Hematopoietic multipotent progenitor cell treated with erythropoietin and hydrocortisone succinate and interleukin-3 and kit ligand, for 6 days (in vitro differentiated cells): ENCODE results near the gene SPTBN2.

Experiments used
- DNase-seq: peaks from one replicate; pipeline ENCODE4 v3.0.0-alpha.2; 2015

Gene SPTBN2

DNA sequence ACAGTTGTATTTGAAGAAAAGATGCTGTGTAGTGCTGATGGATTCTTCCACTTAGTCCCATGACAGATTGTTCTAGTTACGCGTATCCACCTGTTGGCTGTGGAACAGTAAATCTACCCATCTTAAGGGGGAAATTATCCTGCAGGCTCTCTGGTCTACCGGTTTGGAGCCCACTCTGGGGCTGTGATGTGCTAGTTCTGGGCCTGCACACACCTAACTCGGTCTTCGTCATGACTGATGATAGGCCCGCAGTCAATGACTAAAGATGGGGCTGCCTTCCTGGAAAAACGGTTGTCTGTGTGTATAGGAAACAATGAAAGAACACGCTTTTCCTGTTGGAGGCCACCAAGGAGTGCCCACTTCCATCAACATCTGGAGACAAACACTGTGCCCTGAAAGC is 45.1 kb downstream of the SPTBN2 start:
- no peak for DNase-seq

DNA sequence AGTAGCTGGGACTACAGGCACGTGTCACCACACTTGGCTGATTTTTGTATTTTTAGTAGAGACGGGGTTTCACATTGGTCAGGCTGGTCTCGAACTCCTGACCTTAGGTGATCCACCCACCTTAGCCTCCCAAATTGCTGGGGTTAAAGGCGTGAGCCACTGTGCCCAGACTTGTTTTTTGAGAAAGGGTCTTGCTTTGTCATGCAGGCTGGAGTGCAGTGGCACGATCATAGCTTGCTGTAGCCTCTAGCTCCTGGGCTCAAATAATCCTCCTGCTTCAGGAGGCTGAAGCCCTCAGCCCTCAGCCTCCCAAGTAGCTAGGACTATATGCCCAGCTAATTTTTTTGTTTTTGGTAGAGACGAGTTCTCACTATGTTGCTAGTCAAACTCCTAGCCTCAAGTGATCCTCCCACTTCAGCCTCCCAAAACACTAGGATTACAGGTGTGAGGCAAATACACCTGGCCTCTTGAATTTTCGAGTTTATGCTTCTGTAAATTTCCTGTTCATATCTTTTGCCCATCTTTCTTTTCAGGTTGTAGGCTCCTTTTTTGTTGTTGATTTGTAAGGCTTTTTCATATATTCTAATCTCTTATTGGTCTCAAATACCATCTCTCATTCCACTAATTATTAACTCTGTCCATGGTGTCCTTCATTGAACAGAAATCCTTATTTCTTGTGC is 47.9 kb downstream of the SPTBN2 start:
- DNase-seq: no peak

DNA sequence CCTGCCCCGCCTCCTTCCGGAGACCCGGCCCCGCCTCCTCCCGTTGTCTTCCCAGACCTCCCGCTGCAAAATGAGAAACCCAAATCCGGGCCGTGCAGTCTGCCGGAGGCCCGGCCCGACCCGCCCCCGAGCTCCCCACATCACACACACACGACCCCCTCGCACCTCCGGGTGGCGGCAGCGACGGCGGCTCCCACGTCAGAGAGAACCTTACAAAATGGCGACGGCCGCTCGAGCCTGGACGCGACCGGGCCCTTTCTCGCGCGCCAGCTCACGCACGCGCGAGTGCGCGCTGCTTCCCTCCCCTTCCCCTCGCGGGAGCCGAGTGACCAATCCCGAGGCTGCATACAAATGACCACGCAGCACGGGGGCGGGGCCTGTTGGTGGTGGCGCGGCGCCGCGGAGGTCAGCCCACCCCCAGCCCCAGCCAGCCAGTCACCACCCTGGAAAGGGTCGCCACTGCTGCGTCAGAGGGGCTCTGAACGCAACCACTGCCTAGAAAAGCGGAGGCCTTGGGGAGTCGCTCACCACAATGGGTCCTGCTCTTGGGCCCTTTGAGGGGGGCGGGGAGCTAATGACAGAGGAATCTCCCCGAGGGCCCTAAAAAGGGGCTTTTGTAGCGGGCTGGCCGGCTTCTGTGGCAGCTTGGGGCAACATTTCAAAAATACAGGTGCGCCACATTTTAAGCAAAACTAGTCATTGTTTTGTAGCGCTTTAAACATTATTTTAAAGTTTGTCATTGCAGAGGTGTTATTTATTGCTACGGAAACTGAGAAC is 51.2 kb downstream of the SPTBN2 start, which contains the start of gene RBM4B:
Gene RBM4B (minus strand): TSS at position 289 of the 777 bp plus-strand sequence. CDS start 808 bp downstream, outside the sequence.
- peak; percentile 96 for DNase-seq

DNA sequence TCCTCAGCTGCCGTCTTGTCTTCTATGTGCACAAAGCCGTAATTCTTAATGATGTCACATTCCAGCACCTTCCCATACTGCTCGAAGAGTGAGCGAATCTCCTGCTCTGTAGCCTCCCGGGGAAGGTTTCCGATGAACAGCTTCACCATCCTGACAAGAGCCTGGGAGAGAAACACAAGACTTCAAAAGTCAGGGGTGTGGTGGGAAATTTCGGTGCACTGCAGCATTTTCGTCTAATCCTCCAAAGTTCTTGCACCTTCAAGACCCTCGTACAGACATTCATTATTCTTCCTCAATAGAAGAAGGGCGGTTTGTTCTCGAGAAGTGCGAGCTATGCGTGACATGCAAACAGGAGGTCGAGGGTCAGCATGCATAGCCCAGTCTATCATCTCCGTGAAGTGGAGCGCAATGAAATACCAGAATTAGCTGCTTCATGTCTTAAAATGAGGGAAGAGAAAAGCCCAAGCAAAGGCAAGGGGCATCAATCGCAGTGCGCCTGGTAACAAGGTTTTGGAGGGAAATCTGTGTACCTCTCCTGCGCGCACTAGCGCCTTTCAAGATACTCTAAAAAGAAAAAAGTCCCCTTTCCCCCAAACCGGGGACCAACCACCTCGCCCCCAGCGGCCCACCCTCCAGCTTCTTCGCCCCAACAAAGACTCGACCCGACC is 52.0 kb downstream of the SPTBN2 start:
- DNase-seq: no peak

DNA sequence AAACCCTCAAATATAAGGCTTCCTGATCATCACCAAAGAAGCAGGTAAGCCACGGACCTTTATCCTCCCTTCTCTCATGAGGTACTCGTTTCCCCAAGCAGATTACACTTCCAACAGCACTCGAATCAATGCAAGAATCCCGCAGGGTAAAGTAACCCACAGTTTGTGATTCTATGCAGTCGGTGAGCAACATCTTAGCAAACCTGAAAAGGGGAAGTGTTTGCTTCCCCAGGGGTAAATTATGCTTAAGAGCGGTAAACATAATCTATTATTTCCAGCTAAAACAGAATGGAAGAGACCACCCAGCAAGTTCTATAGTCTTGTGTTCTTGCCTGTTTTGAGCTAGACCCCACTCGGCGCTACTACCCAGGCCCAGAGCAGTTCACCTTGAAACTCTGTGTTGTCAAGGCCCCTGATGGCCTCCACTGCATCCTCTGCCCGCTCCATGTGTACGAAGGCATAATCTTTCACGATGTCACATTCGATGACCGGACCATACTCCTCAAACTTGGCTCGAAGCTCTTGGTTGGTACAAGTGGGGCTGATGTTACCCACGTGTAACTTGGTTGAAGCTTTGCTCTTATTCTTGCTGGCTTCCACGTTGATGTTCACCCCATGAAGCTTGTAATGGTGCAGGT is 52.6 kb downstream of the SPTBN2 start:
- DNase-seq: peak; percentile 36

DNA sequence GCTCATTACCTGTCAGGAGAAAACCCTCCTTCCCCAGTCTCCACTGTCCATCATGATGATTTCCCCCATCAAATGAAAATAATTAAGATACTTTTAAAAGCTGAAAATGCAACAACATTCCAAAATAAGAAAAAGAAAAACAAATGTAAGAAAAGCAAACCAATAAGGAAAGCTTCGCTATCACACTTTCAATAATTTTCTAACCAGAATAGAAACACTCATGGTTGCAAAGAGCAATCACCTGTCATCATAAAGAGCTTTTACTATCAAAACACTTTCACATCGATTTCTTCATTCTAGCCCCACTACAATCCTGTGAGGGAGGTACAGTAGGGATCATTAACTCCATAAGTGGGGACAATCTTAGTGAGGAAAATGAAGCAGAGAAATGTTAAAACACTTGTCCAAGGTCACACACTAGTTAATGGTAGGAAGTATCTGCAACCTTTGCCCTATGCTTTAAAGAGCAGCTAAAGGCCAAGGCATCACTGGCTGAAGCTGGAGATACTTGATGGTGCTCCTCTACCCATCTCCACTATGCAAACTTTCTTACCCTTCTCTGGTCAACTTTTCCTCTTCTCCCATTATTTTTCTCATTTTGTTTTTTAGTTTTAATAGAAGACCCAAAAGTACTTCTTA is 53.9 kb downstream of the SPTBN2 start:
- DNase-seq: no peak

DNA sequence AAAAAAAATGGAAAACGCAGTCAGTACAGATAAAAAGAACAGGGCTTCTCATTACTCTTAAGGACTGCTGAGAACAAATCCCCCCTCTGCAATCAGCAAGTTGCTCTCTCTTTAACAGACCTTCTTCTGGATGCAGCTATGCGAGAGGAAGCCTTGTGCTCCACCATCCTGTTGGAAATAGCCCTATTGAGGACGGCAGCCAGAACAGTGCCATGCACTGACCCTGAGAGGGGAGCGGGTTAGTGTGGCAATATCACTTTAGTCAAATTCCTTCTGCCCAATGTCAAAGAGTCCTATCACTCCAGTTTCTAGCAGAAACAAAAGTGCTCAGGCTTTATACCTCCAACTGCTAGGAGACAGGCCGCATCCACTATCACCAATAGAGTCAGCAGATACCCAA is 58.2 kb downstream of the SPTBN2 start:
- no peak for DNase-seq

DNA sequence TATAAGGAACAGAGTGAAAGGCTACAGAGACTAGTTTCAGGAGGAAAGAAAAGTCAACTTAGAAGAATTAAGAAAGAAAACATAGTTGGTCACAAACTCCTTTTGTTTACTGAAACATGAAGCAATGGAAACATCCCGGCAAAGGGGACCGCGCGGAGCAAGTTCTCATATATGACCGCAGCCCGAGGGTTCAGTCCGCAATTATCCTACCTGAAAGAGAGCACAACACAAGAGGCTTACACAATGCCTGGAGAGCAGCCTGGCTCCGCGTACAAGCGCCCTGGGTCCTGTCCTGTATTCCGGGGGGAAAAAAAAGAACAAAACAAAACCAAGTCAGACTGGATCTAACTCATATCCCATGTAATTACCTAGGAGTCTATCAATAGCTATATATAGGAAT is 63.6 kb downstream of the SPTBN2 start:
- no peak for DNase-seq

DNA sequence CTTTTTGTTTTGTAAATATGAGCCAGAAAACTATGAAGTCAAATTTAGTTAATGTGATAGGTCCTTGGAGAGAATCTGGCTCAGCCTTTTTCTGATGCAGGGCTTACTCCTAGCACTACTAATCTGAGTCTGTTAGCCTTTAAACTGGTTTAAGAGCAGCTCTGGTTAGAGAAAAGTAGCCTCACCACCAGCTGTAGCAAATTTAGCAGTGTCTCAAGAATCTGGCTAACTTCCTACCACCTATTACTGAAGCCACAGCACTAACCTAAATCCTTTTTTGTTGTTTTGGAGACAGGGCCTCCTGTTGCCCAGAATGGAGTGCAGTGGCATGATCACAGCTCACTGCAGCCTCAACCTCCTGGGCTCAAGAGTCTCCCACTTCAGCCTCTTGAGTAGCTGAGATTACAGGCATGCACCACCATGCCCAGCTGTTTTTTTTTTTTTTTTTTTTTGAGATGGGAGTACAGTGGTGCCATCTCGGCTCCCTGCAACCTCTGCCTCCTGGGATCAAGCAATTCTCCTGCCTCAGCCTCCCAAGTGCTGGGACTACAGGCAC is 65.2 kb downstream of the SPTBN2 start:
- DNase-seq: no peak

DNA sequence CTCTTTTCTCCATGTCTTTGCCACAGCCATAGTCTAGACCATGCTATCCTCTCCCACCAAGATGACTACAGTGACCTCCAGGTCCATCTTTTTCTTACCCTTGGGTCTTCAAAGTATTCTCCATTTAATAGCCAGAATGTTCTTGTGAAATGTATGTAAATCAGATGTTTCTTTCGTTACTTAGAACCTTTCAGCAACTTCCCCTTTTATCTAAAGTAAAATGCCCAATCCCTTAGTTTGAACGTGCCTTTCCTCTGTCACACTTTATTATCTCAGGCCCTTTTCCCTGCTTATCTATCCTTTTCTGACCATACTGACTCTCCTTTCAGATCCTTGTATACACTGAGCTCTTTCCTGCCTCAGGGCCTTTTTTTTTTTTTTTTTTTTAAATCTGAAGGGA is 69.3 kb downstream of the SPTBN2 start:
- DNase-seq: peak; percentile 61

DNA sequence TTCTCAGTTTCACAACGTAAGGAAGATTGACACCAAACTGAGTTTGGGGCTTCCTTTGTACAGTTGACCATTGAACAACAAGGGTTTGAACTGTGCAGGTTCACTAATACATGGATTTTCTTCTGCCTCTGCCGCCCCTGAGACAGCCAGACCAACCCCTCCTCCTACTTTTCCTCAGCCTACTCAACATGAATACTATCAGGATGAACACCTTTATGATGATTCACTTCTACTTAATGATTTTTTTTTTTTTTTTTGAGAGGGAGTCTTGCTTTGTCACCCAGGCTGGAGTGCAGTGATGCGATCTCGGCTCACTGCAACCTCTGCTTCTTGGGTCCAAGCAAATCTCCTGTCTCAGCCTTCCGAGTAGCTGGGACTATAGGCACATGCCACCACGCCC is 75.9 kb downstream of the SPTBN2 start:
- DNase-seq: no peak

DNA sequence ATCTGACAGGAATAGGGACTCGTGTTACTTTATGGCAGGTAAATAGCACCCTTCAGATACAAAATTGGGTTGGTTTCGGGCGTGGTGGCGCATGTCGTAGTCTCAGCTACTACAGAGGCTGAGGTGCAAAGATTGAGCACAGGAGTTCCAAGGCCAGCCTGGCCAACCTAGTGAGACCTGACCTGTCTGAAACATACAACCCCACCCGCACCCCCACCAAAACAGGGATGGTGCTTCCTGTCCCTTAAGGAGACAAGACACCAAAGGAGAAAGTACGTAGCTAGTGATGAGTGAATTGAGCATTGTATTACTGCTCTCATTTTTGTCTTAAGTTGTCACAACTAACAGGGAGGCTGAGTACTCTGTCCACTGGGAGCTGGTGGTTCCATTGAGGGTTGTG is 76.4 kb downstream of the SPTBN2 start:
- DNase-seq: no peak

DNA sequence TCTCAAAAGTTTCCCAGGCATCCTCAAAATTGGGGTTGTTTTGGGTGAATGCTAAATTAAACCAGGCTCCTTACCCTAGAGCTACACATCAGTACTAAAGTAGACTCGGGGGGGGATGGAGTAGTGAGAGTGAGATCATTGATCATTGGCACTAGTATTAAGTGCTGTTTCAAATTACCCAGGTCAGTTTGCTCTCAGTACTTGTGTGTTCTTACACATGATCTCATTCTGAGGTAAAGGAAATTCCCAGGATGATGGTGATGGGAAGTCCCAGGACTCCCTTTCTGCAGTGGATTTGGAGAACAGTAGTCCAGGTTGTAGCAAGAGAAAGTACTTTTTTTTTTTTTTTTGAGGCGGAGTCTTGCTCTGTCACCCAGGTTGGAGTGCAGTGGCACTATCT is 78.0 kb downstream of the SPTBN2 start:
- no peak for DNase-seq

DNA sequence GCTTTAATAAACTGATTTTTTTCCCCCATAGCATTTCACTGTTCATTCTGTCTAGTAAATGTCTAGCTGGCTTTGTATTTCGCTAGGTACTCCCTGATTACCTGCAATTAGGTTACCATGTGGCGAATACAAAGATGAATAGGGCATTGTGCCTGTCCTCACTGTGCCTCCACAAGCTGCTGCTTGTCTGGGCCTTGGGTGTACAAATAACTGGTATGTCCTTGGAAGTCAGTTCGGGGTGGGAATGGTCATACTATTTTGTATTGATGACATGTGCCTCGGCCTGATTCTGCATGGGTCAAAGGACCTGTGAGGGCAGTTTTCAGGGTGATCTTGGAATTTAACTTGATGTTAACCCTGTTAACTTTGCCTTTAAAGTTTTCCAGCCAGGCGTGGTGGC is 79.1 kb downstream of the SPTBN2 start:
- DNase-seq: no peak

DNA sequence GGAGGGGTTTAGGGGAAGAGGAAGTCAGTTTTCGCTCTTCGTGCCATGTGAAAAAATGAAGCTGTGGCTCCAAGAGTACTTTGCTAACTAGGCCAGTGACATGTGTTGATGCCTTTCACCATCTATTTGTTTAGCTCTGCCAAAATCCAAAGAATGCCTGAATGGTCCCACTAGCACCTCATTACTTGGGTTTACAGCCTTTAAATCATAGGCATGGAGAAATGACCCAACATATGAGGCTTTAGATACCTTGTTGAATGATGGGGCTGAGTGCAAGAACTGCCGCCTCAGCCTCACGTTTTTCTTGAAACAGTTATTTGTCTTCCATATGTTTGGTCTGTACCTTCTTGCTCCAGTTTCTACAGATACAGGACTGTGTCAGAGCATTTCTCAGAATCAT is 82.2 kb downstream of the SPTBN2 start:
- DNase-seq: no peak

DNA sequence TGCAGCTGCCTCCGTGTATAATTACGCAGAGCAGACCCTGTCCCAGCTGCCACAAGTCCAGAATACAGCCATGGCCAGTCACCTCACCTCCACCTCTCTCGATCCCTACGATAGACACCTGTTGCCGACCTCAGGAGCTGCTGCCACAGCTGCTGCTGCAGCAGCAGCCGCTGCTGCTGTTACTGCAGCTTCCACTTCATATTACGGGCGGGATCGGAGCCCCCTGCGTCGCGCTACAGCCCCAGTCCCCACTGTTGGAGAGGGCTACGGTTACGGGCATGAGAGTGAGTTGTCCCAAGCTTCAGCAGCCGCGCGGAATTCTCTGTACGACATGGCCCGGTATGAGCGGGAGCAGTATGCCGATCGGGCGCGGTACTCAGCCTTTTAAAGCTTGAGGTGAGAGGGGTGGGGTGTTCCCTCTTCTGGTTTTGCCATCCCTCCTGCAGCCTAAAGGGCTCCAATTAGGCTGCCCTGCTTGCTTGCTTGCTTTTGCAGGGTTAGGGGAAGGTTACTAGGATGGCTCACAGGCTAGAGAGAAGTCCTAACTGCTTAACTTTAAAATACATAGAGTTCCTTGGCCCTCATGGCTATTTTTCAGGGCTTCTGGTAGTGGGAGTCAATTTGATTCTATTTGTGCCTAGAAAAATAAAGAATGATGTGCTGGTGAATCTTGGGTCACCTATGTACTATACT is 85.1 kb downstream of the SPTBN2 start:
- no peak for DNase-seq

DNA sequence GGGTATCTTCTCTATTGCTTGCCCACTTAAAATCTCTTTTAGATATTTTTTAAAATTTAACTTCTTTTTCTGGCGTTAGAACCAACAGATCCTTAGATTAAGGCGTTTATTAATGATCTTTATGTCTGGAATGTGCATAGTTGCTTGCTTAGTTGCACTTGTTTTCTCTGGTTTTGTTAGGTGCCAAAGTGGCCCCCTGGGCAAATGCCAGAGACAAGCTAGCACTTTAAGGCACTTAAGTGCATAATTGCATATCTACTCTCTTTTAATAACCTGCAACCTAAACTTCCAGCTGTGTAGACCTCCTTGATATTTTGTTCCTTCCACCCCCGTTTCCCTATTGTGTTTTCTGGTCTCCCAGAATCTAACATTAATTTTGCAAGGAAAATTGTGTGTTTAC is 87.2 kb downstream of the SPTBN2 start:
- no peak for DNase-seq

DNA sequence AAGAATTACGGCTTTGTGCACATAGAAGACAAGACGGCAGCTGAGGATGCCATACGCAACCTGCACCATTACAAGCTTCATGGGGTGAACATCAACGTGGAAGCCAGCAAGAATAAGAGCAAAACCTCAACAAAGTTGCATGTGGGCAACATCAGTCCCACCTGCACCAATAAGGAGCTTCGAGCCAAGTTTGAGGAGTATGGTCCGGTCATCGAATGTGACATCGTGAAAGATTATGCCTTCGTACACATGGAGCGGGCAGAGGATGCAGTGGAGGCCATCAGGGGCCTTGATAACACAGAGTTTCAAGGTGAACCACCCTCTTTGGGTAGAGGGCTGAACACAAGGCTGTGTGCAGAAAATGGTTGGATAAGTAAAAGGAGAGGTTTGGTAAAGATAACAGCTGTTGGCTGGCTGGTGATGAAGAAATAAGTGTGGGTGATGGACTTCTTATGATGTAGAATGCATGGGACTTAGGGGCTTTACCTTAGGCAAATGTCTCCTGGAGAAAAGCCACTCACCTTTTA is 89.1 kb downstream of the SPTBN2 start:
- DNase-seq: peak; percentile 34

DNA sequence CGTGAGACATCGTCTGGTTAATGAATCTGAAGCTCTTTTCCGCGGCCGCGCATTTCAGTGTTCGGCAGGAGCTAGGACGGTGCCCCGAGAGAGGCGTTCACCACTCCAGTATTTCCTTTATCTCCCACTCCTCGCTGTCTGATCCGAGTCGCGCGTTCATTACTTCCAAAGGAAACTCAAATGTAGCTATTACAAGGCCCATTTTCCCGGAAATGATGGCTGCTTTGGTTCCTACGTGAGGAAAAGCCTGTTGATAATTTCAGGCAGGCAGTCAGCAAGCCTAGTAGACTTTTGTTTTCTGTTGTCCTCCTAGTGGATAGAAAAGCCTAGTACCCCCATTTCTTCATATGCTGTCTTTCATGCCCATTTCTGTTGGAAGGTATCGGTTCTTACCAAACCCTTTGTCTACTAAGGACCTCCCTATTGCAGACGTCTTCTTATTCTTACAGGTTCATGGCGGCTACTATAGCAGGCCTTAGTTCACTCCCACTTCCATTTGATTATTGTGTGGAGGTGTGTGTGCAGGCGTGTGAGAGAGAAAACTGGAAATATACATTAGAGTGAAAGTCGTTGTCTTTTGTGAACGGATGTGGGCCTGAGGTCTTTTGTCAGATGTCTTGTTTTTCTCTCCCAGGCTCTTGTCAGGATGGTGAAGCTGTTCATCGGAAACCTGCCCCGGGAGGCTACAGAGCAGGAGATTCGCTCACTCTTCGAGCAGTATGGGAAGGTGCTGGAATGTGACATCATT is 89.8 kb downstream of the SPTBN2 start:
- peak; percentile 70 for DNase-seq

DNA sequence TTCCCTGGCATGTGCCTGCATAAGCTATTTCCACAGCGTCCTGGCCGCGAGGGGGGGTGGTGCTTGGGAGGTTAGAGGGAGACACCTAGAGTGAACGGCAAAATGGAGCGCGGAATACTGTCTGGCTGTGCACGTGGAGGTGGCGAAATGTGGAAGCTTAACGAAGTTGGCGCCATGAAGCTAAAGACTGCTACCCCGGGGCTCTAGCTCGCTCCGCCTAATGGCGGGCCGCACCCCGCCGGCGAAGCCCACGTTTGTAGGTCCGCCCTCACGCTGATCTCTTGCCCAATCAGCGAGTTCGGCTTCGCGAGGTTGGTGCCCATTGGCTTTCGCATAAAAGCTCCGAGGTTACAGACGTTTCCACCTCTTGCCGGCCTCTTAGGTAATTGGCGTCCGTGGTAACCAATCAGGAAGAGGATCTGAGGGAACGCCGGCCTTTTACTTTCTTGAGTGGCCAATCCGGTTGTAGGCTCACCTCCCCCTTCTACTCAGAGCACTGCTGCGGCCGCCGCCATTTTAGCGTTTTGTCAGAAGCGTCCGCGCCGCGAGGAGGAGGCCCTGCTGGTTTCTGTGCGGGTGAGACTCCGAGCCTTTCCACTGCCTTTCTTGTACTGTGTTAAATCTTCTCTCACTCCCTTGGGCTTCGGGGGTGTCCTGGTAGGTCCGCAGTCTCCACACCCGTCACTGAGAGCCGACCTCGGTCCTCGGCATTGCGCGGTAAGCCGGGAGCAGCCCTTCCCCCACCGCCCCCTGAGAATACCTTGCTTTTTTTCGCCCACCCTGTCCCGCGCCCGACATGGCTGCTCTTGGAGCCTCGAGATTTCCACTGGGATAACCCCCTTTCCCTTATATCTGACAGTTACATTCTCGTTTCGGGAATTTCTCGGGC is 90.6 kb downstream of the SPTBN2 start, which contains the start of gene RBM4:
Gene RBM4 (plus strand): TSS at position 527 of the 889 bp plus-strand sequence. CDS start 1,009 bp downstream, outside the sequence.
- DNase-seq: peak; percentile 100
